ENCODE data around the gene VCP. TPM values are rescaled to one million over a fixed set of nuclear protein-coding genes. Genes with fewer than 3 reads are reported as not detected.

Gene VCP
- 274 and 296 TPM in 2 replicates for total RNA-seq

DNA sequence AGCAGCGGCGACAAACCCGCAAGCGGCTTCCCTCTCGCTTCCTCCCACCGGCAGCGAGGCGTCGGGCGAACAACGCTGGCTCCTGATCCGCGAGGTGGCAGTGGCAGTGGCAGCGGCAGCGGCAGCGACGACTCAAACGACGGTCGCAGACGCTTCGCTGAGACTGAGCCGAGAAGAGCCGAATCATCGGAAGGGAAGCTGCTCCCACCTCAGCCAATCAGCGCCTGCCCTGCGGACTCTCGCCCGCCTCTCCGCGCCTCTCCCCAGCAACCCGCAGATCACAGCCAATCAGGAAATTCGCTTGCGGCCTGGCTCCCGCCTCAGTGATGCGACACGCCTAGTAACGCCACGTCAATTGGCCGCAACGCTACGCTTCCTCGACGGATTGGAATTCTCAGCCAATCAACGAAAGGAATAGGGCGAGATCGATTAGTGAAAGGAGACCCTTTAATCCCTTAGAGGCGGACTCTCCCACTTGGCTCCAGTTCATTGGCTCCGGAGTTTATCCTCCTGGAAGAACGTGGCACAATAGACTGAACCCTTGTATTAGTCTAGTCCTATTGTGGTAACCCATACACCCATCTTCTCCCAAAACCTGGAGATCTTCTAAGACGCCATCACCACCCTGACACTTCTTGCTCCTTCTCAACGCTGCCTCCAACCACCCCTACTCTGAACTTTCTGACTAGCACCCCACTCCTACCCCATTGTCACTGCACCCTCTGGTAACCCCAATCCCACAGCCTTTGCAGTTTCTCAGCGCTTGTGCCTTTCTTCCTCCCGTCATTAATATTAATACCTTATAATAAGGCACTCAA lies at the start of gene VCP:
Gene VCP (minus strand): TSS at position 165 of the 818 bp plus-strand sequence. CDS start 272 bp downstream, outside the sequence.
- intact Hi-C loops (cut with micrococcal nuclease) = loop anchor here (1.0 kb wide), 9 partner anchors 8 to 743 kb away; partner anchors contain the start of genes CREB3, DNAJB5, HINT2 and PIGO
- H3K4me1 Mint-ChIP-seq = peaks cover 44% of the 10 kb centered on the region
- TF ChIP-seq, protein P1, sequence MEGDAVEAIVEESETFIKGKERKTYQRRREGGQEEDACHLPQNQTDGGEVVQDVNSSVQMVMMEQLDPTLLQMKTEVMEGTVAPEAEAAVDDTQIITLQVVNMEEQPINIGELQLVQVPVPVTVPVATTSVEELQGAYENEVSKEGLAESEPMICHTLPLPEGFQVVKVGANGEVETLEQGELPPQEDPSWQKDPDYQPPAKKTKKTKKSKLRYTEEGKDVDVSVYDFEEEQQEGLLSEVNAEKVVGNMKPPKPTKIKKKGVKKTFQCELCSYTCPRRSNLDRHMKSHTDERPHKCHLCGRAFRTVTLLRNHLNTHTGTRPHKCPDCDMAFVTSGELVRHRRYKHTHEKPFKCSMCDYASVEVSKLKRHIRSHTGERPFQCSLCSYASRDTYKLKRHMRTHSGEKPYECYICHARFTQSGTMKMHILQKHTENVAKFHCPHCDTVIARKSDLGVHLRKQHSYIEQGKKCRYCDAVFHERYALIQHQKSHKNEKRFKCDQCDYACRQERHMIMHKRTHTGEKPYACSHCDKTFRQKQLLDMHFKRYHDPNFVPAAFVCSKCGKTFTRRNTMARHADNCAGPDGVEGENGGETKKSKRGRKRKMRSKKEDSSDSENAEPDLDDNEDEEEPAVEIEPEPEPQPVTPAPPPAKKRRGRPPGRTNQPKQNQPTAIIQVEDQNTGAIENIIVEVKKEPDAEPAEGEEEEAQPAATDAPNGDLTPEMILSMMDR (IDR thresholded peaks at IDR 0.05) = no peak
- ATAC-seq (ENCODE audit: low read depth) = peak; percentile 86
- CTCF ChIA-PET = interaction anchor here (1.0 to 2.9 kb wide), 4 partner anchors 22 to 173 kb away, joined by 3 to 22 read pairs (median 8); partner anchors contain the start of genes PIGO and STOML2
- no peaks in the 10 kb centered on the region for H3K27me3 Mint-ChIP-seq
- H3K4me3 Mint-ChIP-seq = peak within 1 kb of the TSS; percentile 89
- H3K9me3 Mint-ChIP-seq = no peaks in the 10 kb centered on the region
- peak within 1 kb of the TSS; percentile 93 for H3K27ac Mint-ChIP-seq
- peaks cover 44% of the 10 kb centered on the region for H3K36me3 Mint-ChIP-seq (ENCODE audit: low read depth)
- peak; percentile 88 for DNase-seq
- POLR2A ChIA-PET = interaction anchor here (0.5 to 2.6 kb wide), 19 partner anchors 10 to 756 kb away, joined by 3 to 47 read pairs (median 6); partner anchors contain the start of genes ATOSB, DNAJB5, FAM221B and GALT

DNA sequence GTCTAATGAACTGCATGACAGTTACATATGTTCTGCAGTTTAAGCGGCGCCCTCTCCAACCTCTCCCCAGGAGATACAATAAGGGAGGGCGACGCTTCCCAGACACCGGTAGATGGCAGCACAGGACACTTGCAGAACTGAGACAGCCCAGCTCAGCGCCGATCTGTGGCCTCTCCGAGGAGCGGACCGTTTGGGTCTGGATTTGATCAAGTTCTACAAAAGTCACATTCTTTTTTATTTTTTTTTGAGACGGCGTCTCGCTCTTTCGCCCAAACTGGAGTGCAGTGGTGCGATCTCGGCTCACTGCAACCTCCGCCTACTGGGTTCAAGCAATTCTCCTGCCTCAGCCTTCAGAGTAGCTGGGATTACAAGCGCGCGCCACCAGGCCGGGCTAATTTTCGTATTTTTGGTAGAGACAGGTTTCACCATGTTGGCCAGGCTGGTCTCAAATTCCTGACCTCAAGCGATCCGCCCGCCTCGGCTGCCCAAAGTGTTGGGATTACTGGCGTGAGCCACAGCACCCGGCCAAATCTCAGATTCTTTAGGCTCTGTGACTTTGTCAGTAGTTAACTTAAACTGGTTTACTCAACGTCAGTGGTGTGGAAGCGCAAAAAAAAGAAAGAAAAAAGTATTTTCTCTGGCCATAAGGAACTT lies 44.6 kb upstream of the VCP start:
- DNase-seq (peak; percentile 60), ATAC-seq (ENCODE audit: low read depth) (peak; percentile 62)

DNA sequence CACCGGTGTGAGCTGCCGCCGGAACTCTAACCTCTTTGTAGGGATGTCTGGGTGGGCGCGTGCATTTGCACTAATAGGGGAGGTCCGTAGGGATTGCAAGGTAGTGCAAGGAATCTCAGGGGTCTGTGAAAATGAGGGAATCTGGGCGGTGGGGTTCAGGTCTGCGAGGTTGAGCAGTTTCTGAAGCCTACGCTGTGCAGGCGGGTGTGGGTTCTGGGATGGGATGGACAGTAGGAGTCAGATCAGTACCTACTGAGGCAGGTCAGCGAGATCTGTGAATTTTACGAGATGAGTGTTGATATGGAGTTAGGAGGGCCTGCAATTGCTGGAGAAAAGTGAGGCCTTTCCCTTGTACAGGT lies 44.1 kb upstream of the VCP start:
- ATAC-seq (ENCODE audit: low read depth) = no peak
- no peak for DNase-seq
- Mint-ChIP-seq H3K4me1 (peaks cover 48% of the 10 kb centered on the region), H3K9me3 (no peaks in the 10 kb centered on the region), H3K27me3 (no peaks in the 10 kb centered on the region), H3K36me3 (ENCODE audit: low read depth) (no peaks in the 10 kb centered on the region), H3K27ac (peak overlapping the region; percentile 94), H3K4me3 (peak overlapping the region; percentile 96)
- ChIA-PET POLR2A (interaction anchor here (1.0 to 3.9 kb wide), 4 partner anchors 14 to 217 kb away, joined by 4 to 47 read pairs (median 24); partner anchors contain the start of genes PIGO, STOML2 and VCP), CTCF (interaction anchor here (0.6 to 6.8 kb wide), 13 partner anchors 35 to 483 kb away, joined by 3 to 37 read pairs (median 5); partner anchors contain the start of gene UNC13B)
- TF ChIP-seq, protein P1 (IDR thresholded peaks at IDR 0.05) = no peak
- intact Hi-C loops (cut with micrococcal nuclease) = loop anchor here (1.0 to 10.0 kb wide), 17 partner anchors 13 to 1642 kb away; partner anchors contain the start of genes DNAJB5, FAM221B, NOL6 and PIGO

More for the DNA sequence above, 44.6 kb upstream of the VCP start:
- TF ChIP-seq, protein P1 (IDR thresholded peaks at IDR 0.05) = peak; percentile 71
- H3K36me3 Mint-ChIP-seq (ENCODE audit: low read depth) = no peaks in the 10 kb centered on the region
- ChIA-PET CTCF (interaction anchor here (0.6 to 6.8 kb wide), 15 partner anchors 36 to 483 kb away, joined by 3 to 37 read pairs (median 5); partner anchors contain the start of gene UNC13B), POLR2A (interaction anchor here (0.8 to 3.9 kb wide), 4 partner anchors 14 to 487 kb away, joined by 3 to 47 read pairs (median 24); partner anchors contain the start of genes PIGO, STOML2 and VCP)
- H3K27me3 Mint-ChIP-seq = no peaks in the 10 kb centered on the region
- H3K4me1 Mint-ChIP-seq = peaks cover 43% of the 10 kb centered on the region
- intact Hi-C loops (cut with micrococcal nuclease) = loop anchor here (1.0 to 10.0 kb wide), 17 partner anchors 14 to 1642 kb away; partner anchors contain the start of genes DNAJB5, FAM221B, NOL6 and PIGO
- H3K4me3 Mint-ChIP-seq = peak overlapping the region; percentile 96
- no peaks in the 10 kb centered on the region for H3K9me3 Mint-ChIP-seq
- H3K27ac Mint-ChIP-seq = peak overlapping the region; percentile 94

DNA sequence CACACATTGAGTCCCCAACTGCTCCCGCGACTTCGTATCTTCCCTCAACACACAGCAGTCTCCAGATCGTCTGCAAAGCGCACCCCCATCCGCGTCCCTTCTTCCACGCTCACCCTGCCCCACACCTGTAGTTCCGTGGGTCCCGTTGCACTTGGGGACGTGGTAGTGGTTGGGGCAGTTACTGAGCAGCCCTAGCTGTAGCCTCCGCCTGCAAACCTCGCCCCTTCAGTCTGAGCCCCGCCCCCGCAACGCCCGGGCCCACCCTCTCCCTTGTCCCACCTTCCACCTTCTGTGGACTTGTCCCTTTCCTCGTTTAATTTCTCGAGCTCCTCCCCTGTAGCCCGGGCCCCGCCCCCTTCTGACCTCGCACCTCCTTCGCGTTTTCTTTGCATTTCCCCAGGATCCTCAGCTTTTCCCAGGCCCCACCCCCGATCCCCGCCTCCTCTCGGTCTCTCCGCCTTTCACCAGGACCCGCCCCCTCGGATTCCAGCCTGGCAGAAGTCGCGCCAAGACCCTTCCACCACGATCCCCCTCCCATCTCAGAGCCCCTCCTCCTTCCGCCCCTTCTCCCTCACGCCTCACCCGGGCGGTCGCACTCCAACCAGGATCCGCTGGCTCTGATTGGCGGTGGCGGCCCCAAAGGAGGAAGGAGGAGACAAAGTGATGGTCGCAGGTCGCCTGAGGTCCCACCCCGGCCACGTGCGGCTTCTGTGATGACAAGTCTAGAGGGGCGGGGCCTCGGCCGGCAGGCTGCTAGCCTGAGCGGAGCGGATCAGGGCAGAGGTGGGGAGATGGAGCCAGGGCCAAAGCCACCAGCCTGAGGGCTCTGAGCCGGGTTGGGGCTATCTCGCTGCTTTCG lies 43.5 kb upstream of the VCP start, which contains the start of gene ATOSB:
Gene ATOSB (minus strand): TSS at position 183 of the 859 bp plus-strand sequence. CDS start 7,588 bp downstream, outside the sequence.
- DNase-seq = peak; percentile 90
- Mint-ChIP-seq H3K27me3 (no peaks in the 10 kb centered on the region), H3K4me1 (peaks cover 54% of the 10 kb centered on the region), H3K27ac (peak within 1 kb of the TSS; percentile 94), H3K4me3 (peak within 1 kb of the TSS; percentile 96), H3K9me3 (no peaks in the 10 kb centered on the region), H3K36me3 (ENCODE audit: low read depth) (no peaks in the 10 kb centered on the region)
- POLR2A ChIA-PET = interaction anchor here (0.6 to 3.9 kb wide), 9 partner anchors 13 to 581 kb away, joined by 3 to 47 read pairs (median 4); partner anchors contain the start of genes FANCG, PIGO, STOML2 and VCP
- intact Hi-C loops (cut with micrococcal nuclease) = loop anchor here (1.0 to 10.0 kb wide), 18 partner anchors 13 to 1641 kb away; partner anchors contain the start of genes CREB3, DNAJB5, FAM221B and NOL6
- ATAC-seq (ENCODE audit: low read depth) = peak; percentile 64
- TF ChIP-seq, protein P1 (IDR thresholded peaks at IDR 0.05) = no peak
- CTCF ChIA-PET = interaction anchor here (1.0 to 6.8 kb wide), 4 partner anchors 20 to 361 kb away, joined by 3 to 37 read pairs (median 14); partner anchors contain the start of gene PIGO
